GM10266 (cell line): Measurements from ENCODE around the gene GABARAPL2.

ENCODE experiments used
- DNase-seq: peaks from one replicate; pipeline ENCODE4 v3.0.0; 2012; ENCODE audit errors: extremely low spot score
- TF ChIP-seq, protein P1 (sequence below): IDR thresholded peaks from 2 replicates; pipeline ENCODE4 v1.5.1; 2012; ENCODE audit warnings: mild to moderate bottlenecking, low read depth; ENCODE audit not compliant: control insufficient read depth, insufficient read depth; ENCODE audit errors: missing control alignments

GABARAPL2 gene

DNA sequence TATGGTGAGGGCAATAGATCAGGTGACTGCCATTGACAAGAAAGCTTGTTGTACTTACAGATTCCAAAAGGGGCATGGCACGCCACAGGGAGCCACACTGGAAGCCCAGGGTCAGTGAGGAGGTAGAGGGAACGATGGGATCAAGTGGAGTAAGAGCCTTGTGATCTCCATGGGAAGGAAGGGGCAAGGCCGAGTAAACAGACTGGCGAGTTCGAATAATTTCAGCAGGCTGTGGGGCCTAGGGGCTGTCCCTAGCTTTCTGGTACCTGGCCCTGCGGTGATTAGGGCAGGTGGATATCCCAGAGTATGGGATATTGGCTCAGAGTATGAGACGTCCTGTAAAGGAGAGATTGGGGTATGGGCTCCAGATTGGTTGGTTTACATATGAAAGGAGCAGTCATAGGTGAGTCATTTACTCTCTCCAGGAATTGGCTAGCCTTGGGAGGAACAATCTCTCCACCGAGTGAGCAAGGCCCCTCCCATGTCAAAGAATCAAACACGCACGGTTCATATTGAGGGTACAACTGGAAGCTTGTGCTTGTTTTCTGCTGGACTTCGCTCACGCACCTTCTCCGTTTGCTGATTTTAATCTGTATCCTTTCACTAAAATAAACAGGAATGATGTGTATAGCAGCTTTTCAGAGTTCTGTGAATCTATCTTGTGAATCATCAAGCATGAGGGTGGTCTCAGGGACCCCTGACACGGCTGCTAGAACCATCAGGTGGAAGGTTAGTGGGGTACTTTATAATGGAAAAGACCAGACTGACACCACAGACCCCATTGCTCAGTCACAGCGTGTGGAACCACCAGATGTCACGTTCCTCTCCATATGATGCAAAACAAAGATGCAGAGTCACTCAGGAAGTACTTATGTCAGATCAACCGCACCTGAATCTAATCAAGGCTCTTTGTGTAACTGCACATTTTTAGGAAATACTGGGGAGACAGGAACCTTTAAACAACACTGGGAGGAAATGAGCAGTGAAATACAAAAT lies 27.9 kb downstream of the GABARAPL2 start:
- TF ChIP-seq, protein P1, sequence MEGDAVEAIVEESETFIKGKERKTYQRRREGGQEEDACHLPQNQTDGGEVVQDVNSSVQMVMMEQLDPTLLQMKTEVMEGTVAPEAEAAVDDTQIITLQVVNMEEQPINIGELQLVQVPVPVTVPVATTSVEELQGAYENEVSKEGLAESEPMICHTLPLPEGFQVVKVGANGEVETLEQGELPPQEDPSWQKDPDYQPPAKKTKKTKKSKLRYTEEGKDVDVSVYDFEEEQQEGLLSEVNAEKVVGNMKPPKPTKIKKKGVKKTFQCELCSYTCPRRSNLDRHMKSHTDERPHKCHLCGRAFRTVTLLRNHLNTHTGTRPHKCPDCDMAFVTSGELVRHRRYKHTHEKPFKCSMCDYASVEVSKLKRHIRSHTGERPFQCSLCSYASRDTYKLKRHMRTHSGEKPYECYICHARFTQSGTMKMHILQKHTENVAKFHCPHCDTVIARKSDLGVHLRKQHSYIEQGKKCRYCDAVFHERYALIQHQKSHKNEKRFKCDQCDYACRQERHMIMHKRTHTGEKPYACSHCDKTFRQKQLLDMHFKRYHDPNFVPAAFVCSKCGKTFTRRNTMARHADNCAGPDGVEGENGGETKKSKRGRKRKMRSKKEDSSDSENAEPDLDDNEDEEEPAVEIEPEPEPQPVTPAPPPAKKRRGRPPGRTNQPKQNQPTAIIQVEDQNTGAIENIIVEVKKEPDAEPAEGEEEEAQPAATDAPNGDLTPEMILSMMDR, result no peak
- no peak for DNase-seq

DNA sequence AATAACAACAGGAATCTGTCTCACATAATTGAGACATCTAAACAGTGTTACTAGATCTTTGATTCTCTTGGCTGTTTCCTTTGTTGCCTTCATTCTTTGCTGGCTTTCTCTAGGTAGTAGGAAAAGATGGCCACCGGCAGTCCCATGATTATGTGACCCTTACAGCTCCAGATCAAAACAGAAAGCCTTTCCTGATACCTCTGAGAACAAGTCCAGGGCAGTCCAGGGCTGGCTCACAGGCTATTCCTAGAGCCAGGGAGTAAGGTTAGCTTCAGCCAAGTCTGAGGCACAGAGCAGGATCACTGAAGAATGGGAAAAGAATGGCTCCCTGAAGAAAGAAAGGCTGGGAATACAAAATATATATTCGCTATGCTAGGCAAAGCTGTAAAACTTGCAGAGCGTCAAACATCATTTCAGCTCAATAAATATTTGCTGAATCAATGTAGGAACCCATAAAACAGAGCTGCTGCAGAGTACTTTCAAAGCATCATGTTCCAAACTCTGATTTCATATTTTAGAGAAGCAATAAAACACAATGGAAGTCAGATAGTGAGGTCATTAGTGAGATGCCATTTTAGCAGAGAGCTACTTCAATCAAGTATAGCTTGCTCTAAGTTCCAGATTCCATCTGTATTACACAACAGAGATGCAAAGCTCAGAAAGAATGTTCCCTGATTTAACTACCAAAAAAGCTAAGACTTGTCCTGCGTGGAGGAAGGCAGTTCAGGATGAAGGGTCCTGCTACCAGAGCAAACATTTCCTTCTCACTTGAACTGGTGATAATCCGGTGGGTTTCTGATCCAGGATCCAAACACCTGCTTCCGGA lies 33.5 kb downstream of the GABARAPL2 start:
- TF ChIP-seq, protein P1, result no peak
- no peak for DNase-seq

DNA sequence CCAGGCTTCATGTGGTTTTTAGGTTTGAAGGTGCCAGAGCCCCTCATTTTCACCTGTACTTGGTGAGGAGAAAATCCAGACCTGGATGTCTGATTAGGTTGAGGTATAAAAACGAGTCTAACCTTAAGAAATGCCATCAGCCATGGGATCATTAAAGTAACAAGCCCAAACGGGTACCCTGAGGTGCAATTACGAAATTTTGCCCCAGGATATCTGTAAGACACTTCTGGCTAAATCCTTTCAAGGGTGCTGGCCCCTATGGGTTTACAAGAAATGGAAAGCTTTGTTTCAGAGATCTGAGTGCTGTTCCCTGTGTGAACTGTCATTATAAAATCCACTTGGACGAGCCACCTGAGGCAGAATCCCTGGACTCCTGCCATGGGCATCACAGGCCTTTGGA lies 37.1 kb downstream of the GABARAPL2 start:
- TF ChIP-seq, protein P1, result no peak
- DNase-seq, result no peak

DNA sequence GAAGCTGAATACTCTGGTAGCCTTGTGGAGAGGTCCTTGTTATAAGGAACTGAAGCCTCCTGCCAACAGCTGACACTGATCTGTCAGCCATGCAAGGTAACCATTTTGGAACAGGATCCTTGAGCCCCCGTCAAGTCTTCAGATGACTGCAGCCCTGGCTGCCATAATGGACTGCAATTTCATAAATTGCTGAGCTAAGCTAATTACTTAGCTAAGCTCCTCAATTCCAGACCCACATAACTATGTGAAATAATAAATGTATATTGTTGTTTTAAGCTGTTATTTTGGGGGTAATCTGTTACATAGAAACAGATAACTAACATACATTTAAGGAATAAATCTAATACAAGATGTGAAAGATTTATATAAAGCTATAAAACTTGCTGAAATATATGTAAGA lies 40.3 kb downstream of the GABARAPL2 start:
- TF ChIP-seq, protein P1, result no peak
- no peak for DNase-seq

DNA sequence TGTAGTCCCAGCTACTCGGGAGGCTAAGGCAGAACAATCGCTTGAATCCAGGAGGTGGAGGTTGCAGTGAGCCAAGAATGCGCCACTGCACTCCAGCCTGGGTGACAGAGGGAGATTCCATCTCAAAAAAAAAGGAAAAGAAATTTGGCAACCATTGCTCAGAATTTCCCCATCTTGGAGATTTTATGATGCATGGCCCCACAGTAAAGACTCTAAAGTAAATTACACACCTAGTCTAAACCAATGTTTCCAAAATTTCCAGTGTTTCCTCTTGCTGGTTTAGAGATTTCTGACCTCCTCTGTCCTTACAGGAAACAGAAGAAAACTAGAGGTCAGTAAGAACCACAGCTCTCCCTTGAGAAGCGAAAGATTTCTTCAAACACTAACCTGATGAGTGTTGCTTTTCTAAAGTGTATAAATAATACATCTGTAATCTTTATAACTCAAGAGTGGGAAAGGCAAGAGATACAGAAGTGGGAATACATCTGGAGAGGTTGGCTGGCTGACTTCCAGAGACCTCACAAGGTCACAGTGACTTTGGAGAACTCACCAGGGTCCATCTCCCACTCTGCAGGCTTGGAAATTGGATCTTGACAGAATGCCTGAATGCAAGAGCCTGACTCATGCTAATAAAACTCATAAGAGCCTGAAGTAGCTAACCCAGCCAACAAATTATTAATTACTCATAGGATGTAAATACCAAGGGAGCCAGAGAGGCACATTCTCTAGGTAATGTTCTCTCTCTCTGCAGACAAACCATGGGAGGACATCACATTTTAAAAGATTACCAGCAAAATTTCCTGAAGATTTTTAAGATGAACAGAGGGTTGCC lies 48.1 kb downstream of the GABARAPL2 start:
- DNase-seq, result no peak
- TF ChIP-seq, protein P1, result no peak

DNA sequence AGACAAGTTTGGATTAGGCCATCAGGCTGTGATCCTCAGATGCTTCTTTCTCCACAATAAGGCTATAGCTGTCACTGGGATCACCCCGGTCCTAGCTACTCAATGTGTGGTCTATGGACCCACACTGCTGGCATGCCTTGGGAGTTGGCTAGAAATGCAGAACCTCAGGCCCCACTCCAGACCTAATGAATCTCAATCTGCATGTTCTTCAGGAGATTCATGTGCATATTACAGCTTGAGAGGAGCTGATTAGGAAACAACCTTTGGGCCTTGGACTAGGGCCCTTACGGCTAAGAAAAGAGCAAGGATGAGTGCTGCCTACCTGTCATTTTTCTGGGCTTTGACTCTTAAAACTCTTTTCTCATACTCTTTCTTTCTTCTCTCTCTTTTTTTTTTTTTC lies 49.4 kb downstream of the GABARAPL2 start:
- no peak for DNase-seq
- TF ChIP-seq, protein P1, result no peak
